Measurements from ENCODE around the gene BGLAP.

The BGLAP gene

DNA sequence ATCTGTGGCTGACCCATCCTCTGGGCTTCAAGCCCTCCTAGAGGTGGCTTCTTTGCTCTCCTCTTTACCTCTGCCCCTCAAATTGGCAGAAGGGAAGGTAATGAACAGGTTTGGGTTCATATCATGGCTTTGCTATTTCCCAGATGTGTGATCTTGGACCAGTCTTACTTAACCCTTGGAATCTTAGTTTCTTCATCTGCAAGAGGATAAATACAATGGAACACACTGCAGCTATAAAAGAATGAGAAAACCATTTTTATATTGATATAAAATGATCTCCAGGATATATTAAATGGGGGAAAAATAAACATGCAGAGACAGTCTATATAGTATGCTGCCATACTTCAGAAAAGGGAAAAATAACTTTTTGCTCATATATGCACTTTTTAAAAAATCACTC, 47.9 kb downstream of the BGLAP start:
- no peak for DNase-seq

DNA sequence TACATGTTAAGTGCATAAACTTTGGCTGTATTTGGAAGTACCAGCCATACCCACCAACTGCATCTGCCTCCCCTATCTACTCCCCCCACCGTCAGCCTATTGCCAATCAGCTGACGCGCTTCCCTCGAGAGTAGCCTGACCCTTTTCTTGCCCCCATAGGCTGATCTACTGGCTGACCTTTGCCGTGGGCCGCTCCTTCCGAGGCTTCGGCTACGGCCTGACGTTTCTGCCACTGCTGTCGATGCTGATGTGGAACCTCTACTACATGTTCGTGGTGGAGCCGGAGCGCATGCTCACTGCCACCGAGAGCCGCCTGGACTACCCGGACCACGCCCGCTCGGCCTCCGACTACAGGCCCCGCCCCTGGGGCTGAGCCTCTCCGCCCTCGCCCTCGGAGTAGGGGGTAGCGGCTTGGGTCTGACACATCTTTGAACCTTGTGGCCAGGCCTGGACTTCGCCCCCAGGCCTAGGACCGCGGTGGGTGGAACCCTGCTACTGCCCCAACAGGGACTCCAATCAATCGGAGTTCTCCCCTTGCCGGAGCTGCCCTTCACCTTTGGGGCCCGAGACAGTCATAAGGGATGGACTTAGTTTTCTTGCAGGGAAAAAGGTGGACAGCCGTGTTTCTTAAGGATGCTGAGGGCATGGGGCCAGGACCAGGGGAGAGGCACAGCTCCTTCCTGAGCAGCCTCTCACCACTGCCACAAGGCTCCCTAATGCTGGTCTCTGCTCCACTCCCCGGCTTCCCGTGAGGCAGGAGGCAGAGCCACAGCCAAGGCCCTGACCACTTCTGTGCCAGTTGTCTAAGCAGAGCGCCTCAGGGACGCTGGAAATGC, 49.5 kb downstream of the BGLAP start:
- peak; percentile 15 to 89 (median 72) for DNase-seq
